HepG2 (cell line): ENCODE results near the gene GJA5. TPM values are rescaled to one million over a fixed set of nuclear protein-coding genes. Genes with fewer than 3 reads are reported as not detected.

Experiments
- BORCS8-MEF2B ChIP-seq: sonication (generic); formaldehyde crosslinking; IDR thresholded peaks from 2 replicates; pipeline ENCODE4 v1.8.0; 2022; ENCODE audit warnings: mild to moderate bottlenecking, missing genetic modification reagents
- FOSL1 ChIP-seq: sonication (generic); formaldehyde crosslinking; IDR thresholded peaks from 2 replicates; pipeline ENCODE4 v1.9.0; 2021; ENCODE audit warnings: missing genetic modification reagents, borderline replicate concordance
- GLI4 ChIP-seq: sonication (generic); formaldehyde crosslinking; IDR thresholded peaks from 2 replicates; pipeline ENCODE4 v1.5.1; 2020; ENCODE audit warnings: missing genetic modification reagents, mild to moderate bottlenecking, moderate library complexity, borderline replicate concordance
- HNRNPK ChIP-seq: fragments of 200-400 bp; formaldehyde crosslinking; IDR thresholded peaks from 2 replicates; pipeline ENCODE4 v1.6.1; 2018; ENCODE audit warnings: low read length, low read depth, moderate library complexity, mild to moderate bottlenecking; ENCODE audit not compliant: poor library complexity, severe bottlenecking
- KAT7 ChIP-seq: IDR thresholded peaks from 2 replicates; pipeline ENCODE4 v1.6.1; 2018; ENCODE audit warnings: borderline replicate concordance, missing compliant biosample characterization
- KMT2B ChIP-seq: IDR thresholded peaks from 2 replicates; pipeline ENCODE4 v1.6.1; 2016; ENCODE audit warnings: missing genetic modification reagents, missing compliant biosample characterization
- NONO ChIP-seq, 2 experiments: fragments of 450-650 bp in 1 of 2; sonication (generic) in 1 of 2; formaldehyde crosslinking in 1 of 2; IDR thresholded peaks in 1 of 2; conservative IDR thresholded peaks in 1 of 2; 2 replicates each; pipeline versions ENCODE4 v1.6.1 to v1.8.0; 2017 to 2022; ENCODE audit warnings: mild to moderate bottlenecking in 1 of 2, missing genetic modification reagents in 1 of 2, moderate library complexity in 1 of 2
- TBL1XR1 ChIP-seq: fragments of 150-350 bp; IDR thresholded peaks from 2 replicates; pipeline ENCODE4 v1.6.1; 2014; ENCODE audit warnings: borderline replicate concordance, low read length; ENCODE audit not compliant: partially characterized antibody
- TEF ChIP-seq: sonication (generic); formaldehyde crosslinking; IDR thresholded peaks from 2 replicates; pipeline ENCODE4 v1.5.0; 2020; ENCODE audit warnings: missing genetic modification reagents
- UBTF ChIP-seq: sonication (generic); formaldehyde crosslinking; IDR thresholded peaks from 2 replicates; pipeline ENCODE4 v1.4.0; 2020; ENCODE audit warnings: mild to moderate bottlenecking, missing genetic modification reagents
- ZBTB33 ChIP-seq: sonication (generic); formaldehyde crosslinking; IDR thresholded peaks from 2 replicates; pipeline ENCODE4 v1.4.0; 2020; ENCODE audit warnings: missing genetic modification reagents
- ZFP91 ChIP-seq: sonication (generic); formaldehyde crosslinking; IDR thresholded peaks from 2 replicates; pipeline ENCODE4 v1.9.0; 2022; ENCODE audit warnings: missing genetic modification reagents, mild to moderate bottlenecking, borderline replicate concordance
- ZMYM2 ChIP-seq: sonication (generic); formaldehyde crosslinking; IDR thresholded peaks from 2 replicates; pipeline ENCODE4 v1.8.0; 2022; ENCODE audit warnings: mild to moderate bottlenecking, missing genetic modification reagents
- ZNF432 ChIP-seq: sonication (generic); formaldehyde crosslinking; IDR thresholded peaks from 2 replicates; pipeline ENCODE4 v1.5.0; 2020; ENCODE audit warnings: missing genetic modification reagents, mild to moderate bottlenecking, borderline replicate concordance
- polyA plus RNA-seq, 8 experiments: library from polyadenylated mRNA; depleted of rRNA in 3 of 8; stranded (reverse) in 7 of 8; unstranded in 1 of 8; fragments of >200 nt; fragmentation: Illumina TruSeq in 4 of 8; extraction: Trizol in 4 of 8; gene quantifications; 2 replicates each; pipeline versions ENCODE4 v1.2.1 to v1.2.3, GENCODE V29; 2011 to 2016; ENCODE audit warnings: low read depth in 4 of 8, missing spikeins in 1 of 8, mixed read lengths in 1 of 8; ENCODE audit not compliant: insufficient read depth in 1 of 8
- total RNA-seq, 5 experiments: library from RNA; depleted of rRNA; stranded (reverse); fragments of >200 nt; fragmentation: Illumina TruSeq; extraction: Trizol; gene quantifications; 2 replicates each; pipeline ENCODE4 v1.2.3, GENCODE V29; 2016; ENCODE audit warnings: low read depth in 1 of 5

The GJA5 gene
- total and polyA plus RNA-seq, 2 of the 13 experiments (the other 11 are each of a cell fraction or from before 2014, with no cell fraction given), result not detected

- TF ChIP-seq UBTF (CRISPR knock-in tag) (no peak), NONO (IDR thresholded peaks at IDR 0.05) (no peak), NONO (CRISPR knock-in tag; conservative IDR thresholded peaks at IDR 0.05) (no peak), TEF (CRISPR knock-in tag) (peak; percentile 83; the same call in 1 of the 2 replicates), GLI4 (CRISPR knock-in tag) (no peak), KAT7 (CRISPR knock-in tag) (no peak), TBL1XR1 (no peak), BORCS8-MEF2B (no peak), ZMYM2 (CRISPR knock-in tag) (peak; percentile 89), HNRNPK (no peak), KMT2B (CRISPR knock-in tag) (no peak), ZNF432 (no peak), ZBTB33 (no peak), FOSL1 (peak; percentile 66; the same call in 1 of the 2 replicates), ZFP91 (CRISPR knock-in tag) (peak; percentile 17; the same call in 1 of the 2 replicates)
These were observed 43.2 kb downstream of the GJA5 start (continued) for GRCh38 chr1:147717051-147717705.
